Suprapubic skin (tissue), 4 donors: ENCODE results near the gene SDR39U1. TPM values are rescaled to one million over a fixed set of nuclear protein-coding genes. Genes with fewer than 3 reads are reported as not detected.
"Not testable (repeated sequence)": the region's sequence is repeated elsewhere in the genome, so short reads cannot be mapped to it uniquely, and the experiment has no call there.

Experiments used
- DNase-seq, 2 donors: peaks; one replicate each; pipeline ENCODE4 v3.0.0-alpha.2; 2019; ENCODE audit warnings: low spot score in 2 of 2
- H3K27ac ChIP-seq: fragments of 200-600 bp; sonication (generic); one replicate; pipeline ENCODE4 v1.5.1; 2019
- H3K27me3 ChIP-seq: fragments of 200-600 bp; sonication (generic); one replicate; pipeline ENCODE4 v1.5.1; 2019
- H3K36me3 ChIP-seq: fragments of 200-600 bp; sonication (generic); one replicate; pipeline ENCODE4 v1.5.1; 2019
- H3K4me1 ChIP-seq: fragments of 200-600 bp; sonication (generic); one replicate; pipeline ENCODE4 v1.5.1; 2019
- H3K4me3 ChIP-seq: fragments of 200-600 bp; sonication (generic); one replicate; pipeline ENCODE4 v1.5.1; 2019; ENCODE audit warnings: mild to moderate bottlenecking
- H3K9me3 ChIP-seq: fragments of 200-600 bp; sonication (generic); one replicate; pipeline ENCODE4 v1.5.1; 2019
- EP300 ChIP-seq: sonication (generic); formaldehyde crosslinking; IDR thresholded peaks from one replicate; pipeline ENCODE4 v1.6.1; 2017; ENCODE audit warnings: antibody characterized with exemption
- POLR2A ChIP-seq, 2 donors: fragments of 450-650 bp; IDR thresholded peaks; one replicate each; pipeline ENCODE4 v1.6.1; 2017; ENCODE audit warnings: antibody characterized with exemption in 2 of 2, mild to moderate bottlenecking in 2 of 2, moderate library complexity in 2 of 2
- POLR2AphosphoS5 ChIP-seq, 3 donors: sonication (generic); formaldehyde crosslinking; IDR thresholded peaks; one replicate each; pipeline ENCODE4 v1.6.1; 2017; ENCODE audit warnings: antibody characterized with exemption in 3 of 3
- WGBS: methylation state at CpG from one replicate; pipeline ENCODE4 v1.1.5; 2018; 5-methylcytosine and 5-hydroxymethylcytosine counted together
- total RNA-seq, 4 donors: library from RNA; depleted of rRNA; stranded (reverse); fragments of >200 nt; gene quantifications; one replicate each; pipeline ENCODE4 v1.1.0, GENCODE V29; 2016
- TF ChIP-seq, protein P1 (sequence below), 2 donors: fragments of 200-600 bp in 1 of 2; fragments of 450-650 bp in 1 of 2; sonication (generic) in 1 of 2; IDR thresholded peaks; one replicate each; pipeline ENCODE4 v1.5.1; 2016 to 2019; ENCODE audit warnings: antibody characterized with exemption in 2 of 2, mild to moderate bottlenecking in 1 of 2, moderate library complexity in 1 of 2

SDR39U1 gene
- total RNA-seq, 4 donors from 2014 or later = 30.1 to 82.3 (median 38.6) TPM

DNA sequence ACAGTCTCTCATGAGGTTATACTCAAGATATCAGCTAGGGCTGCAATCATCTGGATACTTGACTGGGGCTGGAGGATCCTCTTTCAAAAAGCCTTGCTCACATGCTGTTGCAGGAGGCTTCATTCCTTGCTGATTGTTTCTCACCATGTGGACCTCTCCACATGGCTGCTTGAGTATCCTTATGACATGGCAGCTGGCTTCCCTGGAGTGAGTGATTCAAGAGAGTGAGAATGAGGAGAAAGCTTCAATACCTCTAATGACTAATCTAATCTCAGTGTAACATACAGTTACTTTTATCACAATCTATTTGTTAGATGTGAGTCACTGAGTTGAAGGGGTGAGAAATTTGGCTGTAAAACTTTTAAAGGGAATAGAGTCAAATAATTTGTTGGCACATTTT, 14.4 kb upstream of the SDR39U1 start:
- DNase-seq = no peak
- Histone ChIP-seq H3K27ac (no peak overlapping the region), H3K4me1 (no peaks in the 10 kb centered on the region), H3K27me3 (no peaks in the 10 kb centered on the region), H3K9me3 (peaks cover 4% of the 10 kb centered on the region), H3K4me3 (no peak overlapping the region), H3K36me3 (no peaks in the 10 kb centered on the region)
- TF ChIP-seq POLR2A (IDR thresholded peaks at IDR 0.05) (no peak), EP300 (no peak), POLR2AphosphoS5 (IDR thresholded peaks at IDR 0.05) (no peak)
- TF ChIP-seq, protein P1, sequence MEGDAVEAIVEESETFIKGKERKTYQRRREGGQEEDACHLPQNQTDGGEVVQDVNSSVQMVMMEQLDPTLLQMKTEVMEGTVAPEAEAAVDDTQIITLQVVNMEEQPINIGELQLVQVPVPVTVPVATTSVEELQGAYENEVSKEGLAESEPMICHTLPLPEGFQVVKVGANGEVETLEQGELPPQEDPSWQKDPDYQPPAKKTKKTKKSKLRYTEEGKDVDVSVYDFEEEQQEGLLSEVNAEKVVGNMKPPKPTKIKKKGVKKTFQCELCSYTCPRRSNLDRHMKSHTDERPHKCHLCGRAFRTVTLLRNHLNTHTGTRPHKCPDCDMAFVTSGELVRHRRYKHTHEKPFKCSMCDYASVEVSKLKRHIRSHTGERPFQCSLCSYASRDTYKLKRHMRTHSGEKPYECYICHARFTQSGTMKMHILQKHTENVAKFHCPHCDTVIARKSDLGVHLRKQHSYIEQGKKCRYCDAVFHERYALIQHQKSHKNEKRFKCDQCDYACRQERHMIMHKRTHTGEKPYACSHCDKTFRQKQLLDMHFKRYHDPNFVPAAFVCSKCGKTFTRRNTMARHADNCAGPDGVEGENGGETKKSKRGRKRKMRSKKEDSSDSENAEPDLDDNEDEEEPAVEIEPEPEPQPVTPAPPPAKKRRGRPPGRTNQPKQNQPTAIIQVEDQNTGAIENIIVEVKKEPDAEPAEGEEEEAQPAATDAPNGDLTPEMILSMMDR (IDR thresholded peaks at IDR 0.05) = no peak

DNA sequence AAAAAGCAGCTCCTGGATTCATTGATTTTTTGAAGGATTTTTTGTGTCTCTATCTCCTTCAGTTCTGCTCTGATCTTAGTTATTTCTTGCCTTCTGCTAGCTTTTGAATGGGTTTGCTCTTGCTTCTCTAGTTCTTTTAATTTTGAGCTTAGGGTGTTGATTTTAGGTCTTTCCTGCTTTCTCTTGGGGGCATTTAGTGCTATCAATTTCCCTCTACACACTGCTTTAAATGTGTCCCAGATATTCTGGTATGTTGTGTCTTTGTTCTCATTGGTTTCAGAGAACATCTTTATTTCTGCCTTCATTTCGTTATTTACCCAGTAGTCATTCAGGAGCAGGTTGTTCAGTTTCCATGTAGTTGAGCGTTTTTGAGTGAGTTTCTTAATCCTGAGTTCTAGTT, 8.3 kb upstream of the SDR39U1 start:
- not testable (repeated sequence) for H3K36me3 ChIP-seq, H3K4me1 ChIP-seq, DNase-seq, H3K4me3 ChIP-seq, H3K9me3 ChIP-seq, H3K27me3 ChIP-seq, H3K27ac ChIP-seq
- WGBS = 94% methylated on average over 2 of the region's 2 CpGs

DNA sequence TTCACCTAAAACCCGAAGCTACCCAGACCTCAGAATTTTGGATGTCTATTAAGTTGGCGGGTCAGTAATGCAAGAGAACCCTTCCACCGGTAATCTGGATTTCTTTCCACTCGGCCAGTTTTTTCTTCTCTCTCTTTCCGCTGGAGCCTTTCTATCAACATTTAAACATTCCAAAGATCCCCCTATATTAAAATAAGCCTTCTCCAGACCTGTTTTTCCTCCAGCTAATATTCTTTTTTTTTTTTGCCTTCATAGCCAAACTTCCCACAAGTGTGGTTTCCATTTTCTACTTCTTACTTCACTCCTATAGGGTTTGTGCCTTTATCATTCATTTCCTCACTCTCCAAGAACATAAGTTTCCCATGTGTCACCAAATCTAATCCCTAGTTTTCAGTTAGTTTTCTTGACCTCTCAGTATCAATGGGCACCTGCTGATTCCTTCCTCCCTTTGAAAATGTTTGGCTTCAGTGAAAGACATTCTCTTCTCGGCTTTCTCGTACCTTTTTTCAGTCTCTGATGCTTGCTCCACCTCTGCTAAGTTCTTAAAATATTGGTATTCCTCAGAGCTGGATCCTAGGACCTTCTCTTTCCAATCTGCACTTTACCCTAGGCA, 583 bp upstream of the SDR39U1 start:
- no peaks in the 10 kb centered on the region for H3K9me3 ChIP-seq
- peak overlapping the region; percentile 100 for H3K27ac ChIP-seq
- H3K4me3 ChIP-seq = peak overlapping the region; percentile 76
- peaks cover 27% of the 10 kb centered on the region for H3K4me1 ChIP-seq
- WGBS = 4% methylated on average over 6 of the region's 7 CpGs
- no peak for DNase-seq
- H3K36me3 ChIP-seq = peaks cover 32% of the 10 kb centered on the region
- no peaks in the 10 kb centered on the region for H3K27me3 ChIP-seq
- TF ChIP-seq EP300 = no peak
- TF ChIP-seq, protein P1 (IDR thresholded peaks at IDR 0.05) = no peak
- no peak for TF ChIP-seq POLR2AphosphoS5 (IDR thresholded peaks at IDR 0.05)
- no peak for TF ChIP-seq POLR2A (IDR thresholded peaks at IDR 0.05)

DNA sequence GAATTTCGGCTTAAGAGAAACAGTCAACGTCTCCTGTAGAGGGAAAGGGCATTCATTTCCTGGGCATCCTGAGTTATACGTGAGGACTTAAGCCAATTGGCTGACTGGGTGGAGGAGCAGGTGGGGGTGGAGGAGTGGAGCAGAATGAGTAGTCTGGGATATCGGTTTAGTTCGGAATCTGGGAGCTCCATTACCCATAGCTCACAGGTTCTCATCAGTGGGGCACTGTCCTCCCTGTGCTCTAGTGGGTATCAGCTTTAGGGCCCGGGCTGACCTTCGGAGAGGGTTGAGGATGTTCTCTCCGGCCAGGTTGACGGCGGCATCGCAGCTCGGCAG, 704 bp downstream of the SDR39U1 start:
- H3K27ac ChIP-seq = peak overlapping the region; percentile 100
- peaks cover 37% of the 10 kb centered on the region for H3K4me1 ChIP-seq
- peaks cover 44% of the 10 kb centered on the region for H3K36me3 ChIP-seq
- no peak for DNase-seq
- TF ChIP-seq EP300 (no peak), POLR2A (IDR thresholded peaks at IDR 0.05) (no peak), POLR2AphosphoS5 (IDR thresholded peaks at IDR 0.05) (no peak)
- TF ChIP-seq, protein P1 (IDR thresholded peaks at IDR 0.05) = no peak
- no peaks in the 10 kb centered on the region for H3K9me3 ChIP-seq
- peak overlapping the region; percentile 76 for H3K4me3 ChIP-seq
- 2% methylated on average over 5 of the region's 12 CpGs for WGBS
- H3K27me3 ChIP-seq = no peaks in the 10 kb centered on the region

DNA sequence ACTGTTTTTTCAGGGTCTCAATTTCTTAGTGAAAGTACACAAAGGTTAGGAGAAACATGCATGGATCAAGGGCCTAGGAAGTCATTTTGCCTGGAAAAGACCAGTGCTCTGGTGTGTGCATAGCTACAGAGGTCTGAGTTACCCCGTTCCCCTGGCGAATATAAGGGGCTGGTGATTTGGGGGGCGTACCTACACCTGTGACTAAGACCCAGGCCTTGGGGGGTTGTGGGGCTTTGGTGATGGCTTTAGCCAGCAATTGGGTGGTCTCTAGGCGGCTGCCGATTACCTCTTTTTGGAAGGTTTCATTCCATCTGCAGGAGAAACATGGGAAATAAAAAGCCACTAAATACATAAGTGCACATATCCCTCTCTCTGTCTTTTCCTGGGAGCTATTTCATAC, 1.1 kb downstream of the SDR39U1 start:
- Histone ChIP-seq H3K27me3 (no peaks in the 10 kb centered on the region), H3K4me3 (peak overlapping the region; percentile 76), H3K9me3 (no peaks in the 10 kb centered on the region), H3K36me3 (peaks cover 45% of the 10 kb centered on the region), H3K27ac (peak overlapping the region; percentile 100), H3K4me1 (peaks cover 40% of the 10 kb centered on the region)
- DNase-seq = no peak
- TF ChIP-seq POLR2AphosphoS5 (IDR thresholded peaks at IDR 0.05) = no peak
- no peak for TF ChIP-seq EP300
- TF ChIP-seq, protein P1 (IDR thresholded peaks at IDR 0.05) = no peak
- TF ChIP-seq POLR2A (IDR thresholded peaks at IDR 0.05) = no peak
- WGBS = 38% methylated on average over 4 of the region's 5 CpGs
